HepG2 (cell line): ENCODE data around the gene ANKHD1. TPM values are rescaled to one million over a fixed set of nuclear protein-coding genes. Genes with fewer than 3 reads are reported as not detected.

Experiments used
- JUN ChIP-seq: sonication (generic); formaldehyde crosslinking; IDR thresholded peaks from 2 replicates; pipeline ENCODE4 v1.4.0; 2020; ENCODE audit warnings: mild to moderate bottlenecking, missing genetic modification reagents
- MIER3 ChIP-seq: IDR thresholded peaks from 2 replicates; pipeline ENCODE4 v1.6.1; 2016; ENCODE audit warnings: missing compliant biosample characterization, borderline replicate concordance
- NR2F6 ChIP-seq, 2 experiments: IDR thresholded peaks; 2 replicates each; pipeline ENCODE4 v1.6.1; 2016; ENCODE audit warnings: antibody characterized with exemption in 1 of 2, mild to moderate bottlenecking in 1 of 2
- SAFB2 ChIP-seq: sonication (generic); formaldehyde crosslinking; IDR thresholded peaks from 2 replicates; pipeline ENCODE4 v1.5.1; 2020; ENCODE audit warnings: missing genetic modification reagents, low read depth, mild to moderate bottlenecking, borderline replicate concordance
- SRF ChIP-seq: IDR thresholded peaks from 2 replicates; pipeline ENCODE4 v1.6.1; 2011; ENCODE audit warnings: mild to moderate bottlenecking, low read depth, low read length, moderate library complexity
- polyA plus RNA-seq, 8 experiments: library from polyadenylated mRNA; depleted of rRNA in 3 of 8; stranded (reverse) in 7 of 8; unstranded in 1 of 8; fragments of >200 nt; fragmentation: Illumina TruSeq in 4 of 8; extraction: Trizol in 4 of 8; gene quantifications; 2 replicates each; pipeline versions ENCODE4 v1.2.1 to v1.2.3, GENCODE V29; 2011 to 2016; ENCODE audit warnings: low read depth in 4 of 8, missing spikeins in 1 of 8, mixed read lengths in 1 of 8; ENCODE audit not compliant: insufficient read depth in 1 of 8
- total RNA-seq, 5 experiments: library from RNA; depleted of rRNA; stranded (reverse); fragments of >200 nt; fragmentation: Illumina TruSeq; extraction: Trizol; gene quantifications; 2 replicates each; pipeline ENCODE4 v1.2.3, GENCODE V29; 2016; ENCODE audit warnings: low read depth in 1 of 5
- TF ChIP-seq, protein P1 (sequence below): sonication (generic); formaldehyde crosslinking; IDR thresholded peaks from 2 replicates; pipeline ENCODE4 v1.5.0; 2020; ENCODE audit warnings: mild to moderate bottlenecking, missing genetic modification reagents, borderline replicate concordance
- TF ChIP-seq, protein P2 (sequence below): sonication (generic); formaldehyde crosslinking; IDR thresholded peaks from 2 replicates; pipeline ENCODE4 v1.5.0; 2020; ENCODE audit warnings: missing genetic modification reagents
- TF ChIP-seq, protein P3 (sequence below): sonication (generic); formaldehyde crosslinking; IDR thresholded peaks from 2 replicates; pipeline ENCODE4 v1.8.1; 2022; ENCODE audit warnings: mild to moderate bottlenecking, missing genetic modification reagents
- TF ChIP-seq, protein P4 (sequence below): sonication (generic); formaldehyde crosslinking; IDR thresholded peaks from 2 replicates; pipeline ENCODE4 v1.5.0; 2020; ENCODE audit warnings: mild to moderate bottlenecking, missing genetic modification reagents, borderline replicate concordance

Gene ANKHD1
- total and polyA plus RNA-seq, 2 of the 13 experiments (the other 11 are each of a cell fraction or from before 2014, with no cell fraction given) = 69.9 to 82.0 TPM

DNA sequence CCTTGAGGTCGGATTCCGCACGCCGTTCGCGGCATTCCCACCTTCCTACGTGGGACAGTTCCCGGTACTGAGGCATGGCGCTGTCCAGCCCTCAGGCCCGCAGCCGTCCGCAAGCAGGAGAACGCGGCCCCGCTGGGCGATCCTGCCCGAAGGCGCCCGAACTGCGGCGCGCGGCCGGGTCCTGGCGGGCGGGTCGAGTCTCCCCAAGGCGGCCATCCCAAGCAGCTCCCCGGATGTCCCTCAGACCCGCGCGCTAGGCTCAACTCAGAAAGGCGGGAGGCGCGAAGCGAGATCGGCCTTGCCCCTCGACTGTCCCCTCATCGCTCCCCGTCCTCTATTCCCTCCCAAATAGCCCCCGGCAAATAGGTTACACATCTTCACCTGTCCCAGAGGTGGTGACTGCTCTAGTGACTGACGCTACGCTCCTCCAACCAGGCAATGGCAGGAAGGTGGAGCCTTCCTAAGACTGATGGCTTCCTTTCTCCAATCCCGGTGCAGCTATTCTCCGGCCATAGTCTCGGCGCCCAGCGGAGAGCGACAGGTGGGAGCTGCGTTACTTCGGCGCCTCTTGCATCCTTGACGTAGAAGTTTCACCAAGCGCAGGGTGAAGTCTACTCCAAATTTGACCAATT is 787 bp upstream of the ANKHD1 start (continued):
- TF ChIP-seq, protein P1, sequence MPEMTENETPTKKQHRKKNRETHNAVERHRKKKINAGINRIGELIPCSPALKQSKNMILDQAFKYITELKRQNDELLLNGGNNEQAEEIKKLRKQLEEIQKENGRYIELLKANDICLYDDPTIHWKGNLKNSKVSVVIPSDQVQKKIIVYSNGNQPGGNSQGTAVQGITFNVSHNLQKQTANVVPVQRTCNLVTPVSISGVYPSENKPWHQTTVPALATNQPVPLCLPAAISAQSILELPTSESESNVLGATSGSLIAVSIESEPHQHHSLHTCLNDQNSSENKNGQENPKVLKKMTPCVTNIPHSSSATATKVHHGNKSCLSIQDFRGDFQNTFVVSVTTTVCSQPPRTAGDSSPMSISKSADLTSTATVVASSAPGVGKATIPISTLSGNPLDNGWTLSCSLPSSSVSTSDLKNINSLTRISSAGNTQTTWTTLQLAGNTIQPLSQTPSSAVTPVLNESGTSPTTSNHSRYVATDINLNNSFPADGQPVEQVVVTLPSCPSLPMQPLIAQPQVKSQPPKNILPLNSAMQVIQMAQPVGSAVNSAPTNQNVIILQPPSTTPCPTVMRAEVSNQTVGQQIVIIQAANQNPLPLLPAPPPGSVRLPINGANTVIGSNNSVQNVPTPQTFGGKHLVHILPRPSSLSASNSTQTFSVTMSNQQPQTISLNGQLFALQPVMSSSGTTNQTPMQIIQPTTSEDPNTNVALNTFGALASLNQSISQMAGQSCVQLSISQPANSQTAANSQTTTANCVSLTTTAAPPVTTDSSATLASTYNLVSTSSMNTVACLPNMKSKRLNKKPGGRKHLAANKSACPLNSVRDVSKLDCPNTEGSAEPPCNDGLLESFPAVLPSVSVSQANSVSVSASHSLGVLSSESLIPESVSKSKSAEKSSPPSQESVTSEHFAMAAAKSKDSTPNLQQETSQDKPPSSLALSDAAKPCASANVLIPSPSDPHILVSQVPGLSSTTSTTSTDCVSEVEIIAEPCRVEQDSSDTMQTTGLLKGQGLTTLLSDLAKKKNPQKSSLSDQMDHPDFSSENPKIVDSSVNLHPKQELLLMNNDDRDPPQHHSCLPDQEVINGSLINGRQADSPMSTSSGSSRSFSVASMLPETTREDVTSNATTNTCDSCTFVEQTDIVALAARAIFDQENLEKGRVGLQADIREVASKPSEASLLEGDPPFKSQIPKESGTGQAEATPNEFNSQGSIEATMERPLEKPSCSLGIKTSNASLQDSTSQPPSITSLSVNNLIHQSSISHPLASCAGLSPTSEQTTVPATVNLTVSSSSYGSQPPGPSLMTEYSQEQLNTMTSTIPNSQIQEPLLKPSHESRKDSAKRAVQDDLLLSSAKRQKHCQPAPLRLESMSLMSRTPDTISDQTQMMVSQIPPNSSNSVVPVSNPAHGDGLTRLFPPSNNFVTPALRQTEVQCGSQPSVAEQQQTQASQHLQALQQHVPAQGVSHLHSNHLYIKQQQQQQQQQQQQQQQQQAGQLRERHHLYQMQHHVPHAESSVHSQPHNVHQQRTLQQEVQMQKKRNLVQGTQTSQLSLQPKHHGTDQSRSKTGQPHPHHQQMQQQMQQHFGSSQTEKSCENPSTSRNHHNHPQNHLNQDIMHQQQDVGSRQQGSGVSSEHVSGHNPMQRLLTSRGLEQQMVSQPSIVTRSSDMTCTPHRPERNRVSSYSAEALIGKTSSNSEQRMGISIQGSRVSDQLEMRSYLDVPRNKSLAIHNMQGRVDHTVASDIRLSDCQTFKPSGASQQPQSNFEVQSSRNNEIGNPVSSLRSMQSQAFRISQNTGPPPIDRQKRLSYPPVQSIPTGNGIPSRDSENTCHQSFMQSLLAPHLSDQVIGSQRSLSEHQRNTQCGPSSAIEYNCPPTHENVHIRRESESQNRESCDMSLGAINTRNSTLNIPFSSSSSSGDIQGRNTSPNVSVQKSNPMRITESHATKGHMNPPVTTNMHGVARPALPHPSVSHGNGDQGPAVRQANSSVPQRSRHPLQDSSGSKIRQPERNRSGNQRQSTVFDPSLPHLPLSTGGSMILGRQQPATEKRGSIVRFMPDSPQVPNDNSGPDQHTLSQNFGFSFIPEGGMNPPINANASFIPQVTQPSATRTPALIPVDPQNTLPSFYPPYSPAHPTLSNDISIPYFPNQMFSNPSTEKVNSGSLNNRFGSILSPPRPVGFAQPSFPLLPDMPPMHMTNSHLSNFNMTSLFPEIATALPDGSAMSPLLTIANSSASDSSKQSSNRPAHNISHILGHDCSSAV (CRISPR knock-in tag) = no peak
- TF ChIP-seq, protein P2, sequence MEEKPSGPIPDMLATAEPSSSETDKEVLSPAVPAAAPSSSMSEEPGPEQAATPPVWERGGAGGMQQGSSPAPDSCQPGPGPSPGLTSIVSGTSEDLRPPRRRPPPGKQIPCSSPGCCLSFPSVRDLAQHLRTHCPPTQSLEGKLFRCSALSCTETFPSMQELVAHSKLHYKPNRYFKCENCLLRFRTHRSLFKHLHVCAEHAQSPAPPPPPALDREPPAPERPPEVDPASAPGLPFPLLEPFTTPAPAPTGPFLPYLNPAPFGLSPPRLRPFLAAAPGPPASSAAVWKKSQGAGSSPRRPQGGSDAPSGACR (CRISPR knock-in tag) = peak; percentile 58; the same call in 1 of the 2 replicates
- TF ChIP-seq NR2F6 (IDR thresholded peaks at IDR 0.05) (no peak), NR2F6 (CRISPR knock-in tag; IDR thresholded peaks at IDR 0.05) (no peak), SAFB2 (CRISPR knock-in tag) (no peak; the same call in 1 of the 2 replicates), JUN (CRISPR knock-in tag) (no peak), MIER3 (CRISPR knock-in tag) (peak; percentile 77; the same call in 1 of the 2 replicates), SRF (no peak)
- TF ChIP-seq, protein P3, sequence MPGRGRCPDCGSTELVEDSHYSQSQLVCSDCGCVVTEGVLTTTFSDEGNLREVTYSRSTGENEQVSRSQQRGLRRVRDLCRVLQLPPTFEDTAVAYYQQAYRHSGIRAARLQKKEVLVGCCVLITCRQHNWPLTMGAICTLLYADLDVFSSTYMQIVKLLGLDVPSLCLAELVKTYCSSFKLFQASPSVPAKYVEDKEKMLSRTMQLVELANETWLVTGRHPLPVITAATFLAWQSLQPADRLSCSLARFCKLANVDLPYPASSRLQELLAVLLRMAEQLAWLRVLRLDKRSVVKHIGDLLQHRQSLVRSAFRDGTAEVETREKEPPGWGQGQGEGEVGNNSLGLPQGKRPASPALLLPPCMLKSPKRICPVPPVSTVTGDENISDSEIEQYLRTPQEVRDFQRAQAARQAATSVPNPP (CRISPR knock-in tag) = peak; percentile 27; the same call in 1 of the 2 replicates
- TF ChIP-seq, protein P4, sequence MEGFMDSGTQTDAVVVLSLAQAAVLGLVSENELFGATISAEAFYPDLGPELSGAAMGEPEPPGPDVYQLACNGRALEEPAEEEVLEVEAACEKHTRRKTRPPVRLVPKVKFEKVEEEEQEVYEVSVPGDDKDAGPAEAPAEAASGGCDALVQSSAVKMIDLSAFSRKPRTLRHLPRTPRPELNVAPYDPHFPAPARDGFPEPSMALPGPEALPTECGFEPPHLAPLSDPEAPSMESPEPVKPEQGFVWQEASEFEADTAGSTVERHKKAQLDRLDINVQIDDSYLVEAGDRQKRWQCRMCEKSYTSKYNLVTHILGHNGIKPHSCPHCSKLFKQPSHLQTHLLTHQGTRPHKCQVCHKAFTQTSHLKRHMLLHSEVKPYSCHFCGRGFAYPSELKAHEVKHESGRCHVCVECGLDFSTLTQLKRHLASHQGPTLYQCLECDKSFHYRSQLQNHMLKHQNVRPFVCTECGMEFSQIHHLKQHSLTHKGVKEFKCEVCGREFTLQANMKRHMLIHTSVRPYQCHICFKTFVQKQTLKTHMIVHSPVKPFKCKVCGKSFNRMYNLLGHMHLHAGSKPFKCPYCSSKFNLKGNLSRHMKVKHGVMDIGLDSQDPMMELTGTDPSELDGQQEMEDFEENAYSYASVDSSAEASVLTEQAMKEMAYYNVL (CRISPR knock-in tag) = peak; percentile 89
